Measurements from ENCODE around the gene TM6SF1.

GRCh38 chr15:83178390-83178789 lies 70.9 kb downstream of the TM6SF1 start:
- TF ChIP-seq EZH2 (IDR thresholded peaks at IDR 0.05; ENCODE audit: borderline replicate concordance, low read length) (no peak), CTCF (IDR thresholded peaks at IDR 0.05; ENCODE audit: low read length) (no peak)
